AG04449 (cell line): ENCODE data around the gene UFSP1.
A peak's percentile ranks its signal among the peaks of the same experiment; 100 is the strongest.

Experiments
- CTCF ChIA-PET: fragments of 350-600 bp; formaldehyde crosslinking; extraction: SDS; loops from one replicate; lab custom pipeline; 2021; ENCODE audit warnings: antibody characterized with exemption; lab: Yijun Ruan, JAX
- POLR2A ChIA-PET: fragments of 400-600, 350-600 bp; formaldehyde crosslinking; extraction: SDS; loops from one replicate; lab custom pipeline; 2020; ENCODE audit warnings: antibody characterized with exemption, inconsistent platforms; lab: Yijun Ruan, JAX
- DNase-seq: peaks from one replicate; pipeline ENCODE4 v3.0.0-alpha.2; 2010; ENCODE audit warnings: low read depth, low spot score
- H3K4me3 ChIP-seq: 2 replicates; pipeline ENCODE4 v1.5.1; 2011; ENCODE audit warnings: low read depth, mild to moderate bottlenecking, control low read depth, low read length
- TF ChIP-seq, protein P1 (sequence below): IDR thresholded peaks from one replicate; pipeline ENCODE4 v1.5.1; 2011; ENCODE audit warnings: mild to moderate bottlenecking, moderate library complexity, low read length, control low read depth, inconsistent platforms; ENCODE audit not compliant: insufficient read depth; ENCODE audit errors: missing control alignments

The UFSP1 gene

DNA sequence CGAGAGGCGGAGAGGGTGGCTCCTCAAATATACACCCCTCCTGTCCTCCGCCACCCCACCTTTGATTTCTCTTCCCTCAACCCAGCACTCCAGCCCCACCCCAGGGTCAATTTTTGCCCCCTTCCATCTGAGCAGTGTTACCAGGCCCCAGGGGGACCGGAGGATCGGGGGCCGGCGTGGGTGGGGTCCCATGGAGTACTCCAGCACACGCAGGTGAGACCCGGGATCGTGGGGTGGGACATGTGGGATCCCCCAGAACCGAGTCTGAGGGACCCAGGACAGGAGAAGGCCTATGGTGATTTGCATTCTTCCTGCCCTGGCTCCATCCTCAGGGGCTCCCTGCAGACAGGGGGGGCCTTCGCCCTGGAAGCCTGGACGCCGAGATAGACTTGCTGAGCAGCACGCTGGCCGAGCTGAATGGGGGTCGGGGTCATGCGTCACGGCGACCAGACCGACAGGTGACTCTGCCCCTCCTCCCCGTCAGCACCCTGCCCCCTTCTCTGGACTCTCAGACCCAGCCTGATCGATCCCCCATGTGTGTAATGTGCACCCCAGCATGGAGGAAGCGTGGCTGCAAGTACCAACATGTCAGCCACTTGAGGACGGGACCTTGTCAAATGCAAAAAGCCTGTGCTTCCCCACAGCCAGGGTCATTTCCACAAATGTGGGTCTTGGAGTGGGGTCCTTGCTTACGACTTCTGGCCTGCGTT, 21.6 kb downstream of the UFSP1 start:
- no peak for DNase-seq
- ChIA-PET POLR2A (no interaction called here), CTCF (interaction anchor here (2.1 kb wide), 1 partner anchor 162 kb away, joined by 9 read pairs; the partner anchor contains the start of gene POP7)
- TF ChIP-seq, protein P1, sequence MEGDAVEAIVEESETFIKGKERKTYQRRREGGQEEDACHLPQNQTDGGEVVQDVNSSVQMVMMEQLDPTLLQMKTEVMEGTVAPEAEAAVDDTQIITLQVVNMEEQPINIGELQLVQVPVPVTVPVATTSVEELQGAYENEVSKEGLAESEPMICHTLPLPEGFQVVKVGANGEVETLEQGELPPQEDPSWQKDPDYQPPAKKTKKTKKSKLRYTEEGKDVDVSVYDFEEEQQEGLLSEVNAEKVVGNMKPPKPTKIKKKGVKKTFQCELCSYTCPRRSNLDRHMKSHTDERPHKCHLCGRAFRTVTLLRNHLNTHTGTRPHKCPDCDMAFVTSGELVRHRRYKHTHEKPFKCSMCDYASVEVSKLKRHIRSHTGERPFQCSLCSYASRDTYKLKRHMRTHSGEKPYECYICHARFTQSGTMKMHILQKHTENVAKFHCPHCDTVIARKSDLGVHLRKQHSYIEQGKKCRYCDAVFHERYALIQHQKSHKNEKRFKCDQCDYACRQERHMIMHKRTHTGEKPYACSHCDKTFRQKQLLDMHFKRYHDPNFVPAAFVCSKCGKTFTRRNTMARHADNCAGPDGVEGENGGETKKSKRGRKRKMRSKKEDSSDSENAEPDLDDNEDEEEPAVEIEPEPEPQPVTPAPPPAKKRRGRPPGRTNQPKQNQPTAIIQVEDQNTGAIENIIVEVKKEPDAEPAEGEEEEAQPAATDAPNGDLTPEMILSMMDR: no peak
- peak overlapping the region; percentile 95 for H3K4me3 ChIP-seq

DNA sequence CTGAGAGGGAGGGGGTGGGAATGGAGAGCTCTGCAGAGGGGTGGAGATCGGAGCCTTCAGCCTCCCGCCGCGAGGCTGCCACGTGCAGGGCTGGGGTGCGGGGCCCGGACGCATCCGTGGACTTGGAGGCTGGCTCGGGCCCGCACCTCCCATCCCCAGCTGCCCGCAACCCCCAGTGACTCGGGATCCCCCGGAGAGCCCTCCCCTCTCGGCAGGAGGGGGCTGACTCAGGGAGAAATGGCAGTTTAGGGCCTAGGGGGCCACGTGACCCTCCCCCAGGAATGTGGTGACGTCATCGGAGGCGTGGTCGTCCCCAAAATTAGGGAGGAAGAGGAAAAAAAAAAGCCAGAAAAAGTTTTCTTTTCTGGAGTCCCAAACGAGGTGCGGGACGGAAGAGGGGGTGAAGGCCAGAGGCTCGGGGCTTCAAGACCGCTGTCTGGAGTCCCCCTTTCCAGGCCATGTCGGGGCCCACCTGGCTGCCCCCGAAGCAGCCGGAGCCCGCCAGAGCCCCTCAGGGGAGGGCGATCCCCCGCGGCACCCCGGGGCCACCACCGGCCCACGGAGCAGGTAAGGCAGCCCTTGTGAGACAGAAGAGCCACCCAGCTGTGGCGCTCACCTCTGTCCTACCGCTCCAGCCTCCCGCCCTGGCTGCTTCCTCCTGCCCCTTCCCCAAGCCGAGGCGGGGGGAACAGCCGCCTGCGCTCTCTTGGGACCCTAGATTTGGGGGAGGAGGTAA, 22.3 kb downstream of the UFSP1 start, which contains the start of gene TRIP6:
TRIP6 (plus strand) TSS at position 348 of the 736 bp plus-strand sequence; CDS start at position 459, 111 bp downstream.
- TF ChIP-seq, protein P1: no peak
- ChIA-PET CTCF (interaction anchor here (2.1 kb wide), 1 partner anchor 162 kb away, joined by 9 read pairs; the partner anchor contains the start of gene POP7), POLR2A (interaction anchor here (0.8 to 1.2 kb wide), 4 partner anchors 8 to 161 kb away, joined by 5 to 7 read pairs (median 6); partner anchors contain the start of genes POP7, SLC12A9, SRRT and UFSP1)
- H3K4me3 ChIP-seq: peak within 1 kb of the TSS; percentile 95
- peak; percentile 56 for DNase-seq

DNA sequence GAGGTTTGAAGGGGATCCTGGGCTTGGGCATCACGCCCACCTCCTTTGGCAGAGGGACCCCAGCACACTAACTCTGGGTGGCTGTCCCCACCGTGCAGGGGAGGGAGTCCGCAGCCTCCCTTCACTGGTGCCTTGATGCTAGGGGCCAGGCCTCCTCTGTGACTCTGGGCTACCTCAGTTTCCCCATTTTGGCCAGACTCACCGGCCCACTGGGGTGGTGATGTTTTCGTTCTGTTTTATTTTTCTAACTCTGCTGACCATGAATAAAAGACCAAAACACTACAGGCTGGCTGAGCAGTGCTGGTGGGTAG, 22.8 kb downstream of the UFSP1 start:
- POLR2A ChIA-PET: interaction anchor here (0.8 to 1.2 kb wide), 4 partner anchors 9 to 160 kb away, joined by 5 to 7 read pairs (median 6); partner anchors contain the start of genes POP7, SLC12A9, SRRT and UFSP1
- CTCF ChIA-PET: interaction anchor here (2.1 kb wide), 1 partner anchor 161 kb away, joined by 9 read pairs; the partner anchor contains the start of gene POP7
- peak overlapping the region; percentile 95 for H3K4me3 ChIP-seq
- TF ChIP-seq, protein P1: no peak
- no peak for DNase-seq

DNA sequence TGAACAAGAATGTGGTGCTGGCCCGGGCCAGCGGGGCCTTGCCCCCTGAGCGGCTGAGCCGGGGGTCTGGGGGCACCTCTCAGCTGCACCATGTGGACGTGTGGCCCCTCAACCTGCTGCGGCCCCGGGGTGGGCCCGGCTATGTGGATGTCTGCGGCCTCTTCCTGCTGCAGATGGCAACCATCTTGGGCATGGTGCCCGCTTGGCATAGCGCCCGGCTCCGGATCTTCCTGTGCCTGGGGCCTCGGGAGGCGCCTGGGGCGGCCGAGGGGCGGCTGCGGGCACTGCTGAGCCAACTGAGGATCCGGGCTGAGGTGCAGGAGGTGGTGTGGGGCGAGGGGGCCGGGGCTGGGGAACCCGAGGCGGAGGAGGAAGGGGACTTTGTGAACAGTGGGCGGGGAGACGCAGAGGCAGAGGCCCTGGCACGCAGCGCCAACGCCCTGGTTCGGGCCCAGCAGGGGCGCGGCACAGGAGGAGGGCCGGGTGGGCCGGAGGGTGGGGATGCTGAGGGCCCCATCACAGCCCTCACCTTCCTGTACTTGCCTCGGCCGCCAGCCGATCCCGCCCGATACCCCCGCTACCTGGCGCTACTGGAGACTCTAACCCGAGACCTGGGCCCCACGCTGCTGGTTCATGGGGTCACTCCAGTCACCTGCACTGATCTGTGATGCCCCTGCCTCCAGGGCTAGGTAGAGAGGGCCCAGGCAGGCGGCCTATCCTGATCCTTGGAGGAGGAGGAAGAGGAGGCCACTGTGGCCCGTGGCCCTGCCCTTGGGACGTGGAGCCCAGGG, 23.4 kb downstream of the UFSP1 start:
- TF ChIP-seq, protein P1: no peak
- H3K4me3 ChIP-seq: no peak overlapping the region
- POLR2A ChIA-PET: interaction anchor here (0.8 to 1.2 kb wide), 4 partner anchors 9 to 160 kb away, joined by 5 to 7 read pairs (median 6); partner anchors contain the start of genes POP7, SLC12A9, SRRT and UFSP1
- CTCF ChIA-PET: interaction anchor here (2.1 kb wide), 1 partner anchor 161 kb away, joined by 9 read pairs; the partner anchor contains the start of gene POP7
- DNase-seq: no peak

DNA sequence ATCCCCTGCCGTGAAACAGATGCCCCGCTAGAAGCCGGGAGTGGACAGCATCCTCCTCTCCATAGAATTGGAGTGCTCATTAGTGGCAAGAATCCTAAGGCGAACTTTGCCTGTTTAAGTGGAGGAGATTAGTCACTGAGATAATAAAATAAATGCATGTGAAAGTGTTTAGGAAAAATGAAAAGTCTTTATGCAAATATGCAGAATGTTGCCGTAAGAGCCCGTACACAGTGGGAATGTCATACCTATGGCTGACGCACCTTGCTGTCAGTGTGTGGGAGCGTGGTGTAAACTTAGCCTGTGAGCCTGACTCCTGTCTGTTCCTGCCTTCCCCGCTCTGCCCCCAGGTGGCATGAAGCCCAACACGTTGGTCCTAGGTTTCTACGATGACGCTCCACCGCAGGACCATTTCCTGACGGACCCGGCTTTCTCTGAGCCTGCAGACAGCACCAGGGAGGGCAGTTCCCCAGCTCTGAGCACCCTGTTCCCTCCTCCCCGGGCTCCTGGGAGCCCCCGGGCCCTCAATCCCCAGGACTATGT, 24.1 kb downstream of the UFSP1 start:
- DNase-seq: no peak
- TF ChIP-seq, protein P1: no peak
- ChIA-PET CTCF (interaction anchor here (1.0 to 2.9 kb wide), 2 partner anchors 13 to 174 kb away, joined by 4 to 15 read pairs; partner anchors contain the start of gene SLC12A9), POLR2A (interaction anchor here (0.6 kb wide), 1 partner anchor 10 kb away, joined by 3 read pairs; the partner anchor contains the start of gene SRRT)
- no peak overlapping the region for H3K4me3 ChIP-seq
